Jurkat, Clone E6-1 (cell line): ENCODE measurements around the gene OR2V1.
"Not testable (repeated sequence)": the region's sequence is repeated elsewhere in the genome, so short reads cannot be mapped to it uniquely, and the experiment has no call there.

ENCODE experiments used
- DNase-seq: peaks from one replicate; pipeline ENCODE4 v3.0.0-alpha.2; 2011; ENCODE audit warnings: low read depth, low spot score
- H3K4me3 ChIP-seq: 2 replicates; pipeline ENCODE4 v1.5.1; 2011; ENCODE audit warnings: mild to moderate bottlenecking, low read length, control low read depth, moderate library complexity

Gene OR2V1

DNA sequence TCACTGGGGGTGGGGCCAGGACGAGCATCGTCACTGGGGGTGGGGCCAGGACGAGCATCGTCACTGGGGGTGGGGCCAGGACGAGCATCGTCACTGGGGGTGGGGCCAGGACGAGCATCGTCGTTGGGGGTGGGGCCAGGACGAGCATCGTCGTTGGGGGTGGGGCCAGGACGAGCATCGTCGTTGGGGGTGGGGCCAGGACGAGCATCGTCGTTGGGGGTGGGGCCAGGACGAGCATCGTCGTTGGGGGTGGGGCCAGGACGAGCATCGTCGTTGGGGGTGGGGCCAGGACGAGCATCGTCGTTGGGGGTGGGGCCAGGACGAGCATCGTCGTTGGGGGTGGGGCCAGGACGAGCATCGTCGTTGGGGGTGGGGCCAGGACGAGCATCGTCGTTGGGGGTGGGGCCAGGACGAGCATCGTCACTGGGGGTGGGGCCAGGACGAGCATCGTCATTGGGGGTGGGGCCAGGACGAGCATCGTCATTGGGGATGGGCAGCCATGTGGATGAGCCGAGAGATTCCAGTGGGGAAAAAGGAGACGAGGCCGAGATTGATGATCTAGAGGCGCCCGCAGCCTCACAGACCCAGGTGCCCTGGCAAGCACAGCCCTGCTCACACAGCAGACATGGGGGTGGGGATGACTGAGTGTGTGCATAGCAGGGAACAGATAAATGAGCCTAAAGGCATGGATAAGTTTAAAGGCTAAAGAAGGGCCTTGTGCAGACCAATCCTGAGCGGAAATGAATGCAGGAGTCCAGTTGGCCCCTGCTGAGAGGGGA is 30.0 kb upstream of the OR2V1 start:
- DNase-seq, result not testable (repeated sequence)
- peak overlapping the region; percentile 47 for H3K4me3 ChIP-seq

DNA sequence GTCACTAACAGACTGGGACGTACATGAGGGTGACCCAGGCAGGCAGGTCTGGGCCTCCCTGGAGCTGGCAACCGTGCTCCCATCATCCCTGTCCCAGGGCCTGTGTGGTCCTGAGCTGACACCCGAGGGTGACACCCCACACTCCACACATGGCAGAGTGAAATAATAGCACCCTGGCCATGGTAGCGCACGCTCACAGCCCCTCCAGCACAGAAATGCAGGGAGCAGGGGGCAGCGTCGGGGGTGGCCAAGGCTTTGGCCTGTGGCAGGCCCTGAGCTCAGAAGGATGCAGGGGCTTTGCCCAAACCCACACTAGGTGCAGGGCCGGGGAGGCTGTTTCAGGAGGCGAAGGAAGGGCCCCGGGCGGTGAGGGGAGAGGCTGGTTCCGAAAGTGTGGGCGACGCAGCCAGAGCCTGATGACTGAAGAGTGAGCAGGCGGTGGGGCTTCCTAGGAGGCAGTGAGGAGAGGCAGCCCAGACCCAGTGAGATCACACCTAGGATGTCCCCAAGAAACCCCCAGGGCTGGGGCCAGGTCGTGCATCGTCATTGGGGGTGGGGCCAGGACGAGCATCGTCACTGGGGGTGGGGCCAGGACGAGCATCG is 29.3 kb upstream of the OR2V1 start:
- peak overlapping the region; percentile 37 for H3K4me3 ChIP-seq
- peak; percentile 44 for DNase-seq

DNA sequence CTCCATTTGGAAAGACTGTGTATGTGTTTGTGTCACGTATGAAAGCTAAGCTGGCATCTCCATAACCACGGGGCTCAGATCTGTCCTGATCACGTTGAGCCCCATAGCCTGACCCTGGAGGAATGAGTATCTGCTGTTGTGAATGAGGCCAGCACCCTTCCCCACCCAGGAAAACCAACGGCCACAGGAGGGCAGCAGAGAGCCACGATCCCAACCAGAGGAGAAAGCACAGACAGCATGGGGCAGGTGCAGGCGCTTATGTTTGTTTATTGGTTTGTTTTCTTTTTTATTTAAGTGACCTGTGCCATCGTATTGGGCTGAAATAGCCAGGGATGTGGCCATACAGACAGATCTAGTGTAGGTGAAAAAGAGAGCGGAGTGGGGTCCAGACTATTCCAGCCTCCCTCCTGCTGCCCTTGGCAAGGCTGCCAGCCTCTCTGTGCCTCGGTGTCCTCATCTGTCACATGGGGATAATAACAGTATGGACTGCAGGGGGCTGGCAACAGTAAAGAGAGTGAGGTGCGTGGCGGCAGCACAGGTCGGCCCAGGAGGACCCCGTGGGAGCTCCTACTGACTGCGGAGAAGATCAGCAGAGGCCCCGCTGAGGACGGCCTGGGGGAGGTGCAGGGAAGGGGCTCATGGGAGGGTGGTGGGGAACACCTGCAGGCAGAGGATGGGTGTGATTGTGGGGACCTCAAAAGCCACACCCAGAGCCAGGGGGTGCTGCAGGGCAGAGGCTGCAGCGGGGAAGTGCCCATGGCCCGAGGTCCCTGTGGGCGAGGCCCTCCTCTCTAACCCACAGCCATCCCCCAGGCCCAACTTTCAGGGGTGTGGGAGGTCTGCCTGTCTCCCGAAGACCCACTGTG is 28.6 kb upstream of the OR2V1 start:
- H3K4me3 ChIP-seq, result no peak overlapping the region
- peak; percentile 72 for DNase-seq

DNA sequence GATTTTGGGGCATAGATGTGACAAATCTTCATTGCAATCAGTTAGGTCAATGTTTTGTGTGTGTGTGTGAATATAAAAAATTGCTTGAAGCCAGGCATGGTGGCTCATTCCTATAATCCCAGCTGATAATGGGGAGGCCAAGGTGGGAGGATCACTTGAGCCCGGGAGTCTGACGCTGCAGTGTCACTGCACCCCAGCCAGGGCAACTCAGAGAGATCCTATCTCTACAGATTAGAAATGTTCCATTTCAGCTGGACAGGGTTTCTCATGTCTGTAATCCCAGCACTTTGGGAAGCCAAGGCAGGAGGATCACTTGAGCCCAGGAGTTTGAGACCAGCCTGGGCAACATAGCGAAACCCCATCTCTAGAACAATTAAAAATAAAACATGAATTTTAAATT is 27.9 kb upstream of the OR2V1 start:
- no peak overlapping the region for H3K4me3 ChIP-seq
- DNase-seq, result no peak

DNA sequence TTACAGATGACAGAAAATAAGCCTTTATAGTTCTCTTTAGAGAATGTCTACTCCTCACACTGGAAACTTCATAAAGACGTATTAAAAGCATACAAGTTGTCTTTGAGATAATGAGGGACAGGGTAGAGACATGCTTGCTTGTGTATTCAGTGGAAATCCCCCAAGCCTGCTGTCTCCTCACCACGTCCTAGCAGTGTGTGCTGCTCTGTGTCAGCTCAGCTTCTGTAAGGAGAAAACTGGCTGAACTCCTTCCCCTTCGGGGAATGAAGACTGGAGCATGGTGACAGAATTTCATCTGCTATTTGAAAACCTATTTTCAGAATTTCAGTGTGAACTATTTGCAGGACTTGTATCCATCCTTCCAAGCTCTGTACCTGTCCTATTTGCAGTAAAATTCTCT is 25.8 kb upstream of the OR2V1 start:
- no peak for DNase-seq
- no peak overlapping the region for H3K4me3 ChIP-seq

DNA sequence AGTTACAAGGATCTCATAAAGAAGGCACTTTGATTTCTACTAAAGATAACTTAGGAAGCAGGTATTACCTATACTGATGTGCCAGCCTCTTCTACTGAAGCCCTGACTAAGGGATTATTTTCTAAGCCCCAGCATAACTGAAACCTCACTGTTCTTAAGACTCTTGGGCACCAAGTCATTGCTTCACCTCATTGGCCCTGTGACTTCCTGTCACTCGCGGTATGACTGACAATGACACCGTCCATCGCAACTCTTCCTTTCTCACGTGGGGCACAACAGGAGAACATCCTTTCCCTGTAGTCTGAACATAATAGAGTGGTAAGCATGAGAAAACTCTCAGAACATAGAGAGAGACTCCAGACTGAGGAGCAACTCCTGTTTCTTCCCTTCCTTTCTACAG is 22.8 kb upstream of the OR2V1 start:
- no peak overlapping the region for H3K4me3 ChIP-seq
- DNase-seq, result no peak

DNA sequence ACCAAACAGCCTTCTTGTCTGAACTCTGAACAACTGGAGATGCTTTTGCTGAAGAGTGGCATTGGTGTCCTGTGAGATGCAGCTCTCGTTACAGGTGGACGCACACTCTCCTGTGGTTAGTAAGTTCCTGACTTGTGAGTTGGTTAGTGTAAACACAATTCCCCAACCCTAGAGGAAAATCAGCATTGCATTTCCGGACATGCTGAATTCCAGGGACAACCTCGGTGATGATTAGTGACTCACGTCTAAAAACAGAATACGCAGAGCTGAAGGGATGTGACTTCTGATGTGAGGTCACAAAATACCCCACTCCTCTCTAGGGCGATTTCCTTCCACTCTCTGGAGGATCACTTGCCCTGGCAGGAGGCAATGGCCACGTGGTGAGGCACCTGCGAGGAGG is 21.4 kb upstream of the OR2V1 start:
- H3K4me3 ChIP-seq, result no peak overlapping the region
- DNase-seq, result no peak

DNA sequence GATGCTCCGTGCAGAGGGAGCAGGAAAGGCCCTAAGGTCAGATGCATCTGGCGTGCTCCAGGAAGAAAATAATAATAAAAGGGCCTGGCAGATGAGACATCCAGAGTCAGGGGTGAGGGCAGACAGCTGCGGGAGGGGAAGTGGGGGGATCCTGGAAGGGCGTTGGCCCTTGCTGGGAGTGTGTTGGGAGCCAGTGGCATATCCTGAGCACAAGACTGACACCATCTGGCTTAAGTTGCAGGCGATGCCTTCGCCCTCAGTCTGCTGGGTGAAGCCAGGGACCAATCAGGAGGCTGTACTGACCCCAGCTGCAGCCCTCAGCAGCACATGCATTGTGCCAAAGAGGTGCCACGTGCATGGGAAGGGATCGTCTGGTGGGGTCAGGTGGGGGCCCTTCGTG is 20.2 kb upstream of the OR2V1 start:
- no peak for DNase-seq
- no peak overlapping the region for H3K4me3 ChIP-seq

DNA sequence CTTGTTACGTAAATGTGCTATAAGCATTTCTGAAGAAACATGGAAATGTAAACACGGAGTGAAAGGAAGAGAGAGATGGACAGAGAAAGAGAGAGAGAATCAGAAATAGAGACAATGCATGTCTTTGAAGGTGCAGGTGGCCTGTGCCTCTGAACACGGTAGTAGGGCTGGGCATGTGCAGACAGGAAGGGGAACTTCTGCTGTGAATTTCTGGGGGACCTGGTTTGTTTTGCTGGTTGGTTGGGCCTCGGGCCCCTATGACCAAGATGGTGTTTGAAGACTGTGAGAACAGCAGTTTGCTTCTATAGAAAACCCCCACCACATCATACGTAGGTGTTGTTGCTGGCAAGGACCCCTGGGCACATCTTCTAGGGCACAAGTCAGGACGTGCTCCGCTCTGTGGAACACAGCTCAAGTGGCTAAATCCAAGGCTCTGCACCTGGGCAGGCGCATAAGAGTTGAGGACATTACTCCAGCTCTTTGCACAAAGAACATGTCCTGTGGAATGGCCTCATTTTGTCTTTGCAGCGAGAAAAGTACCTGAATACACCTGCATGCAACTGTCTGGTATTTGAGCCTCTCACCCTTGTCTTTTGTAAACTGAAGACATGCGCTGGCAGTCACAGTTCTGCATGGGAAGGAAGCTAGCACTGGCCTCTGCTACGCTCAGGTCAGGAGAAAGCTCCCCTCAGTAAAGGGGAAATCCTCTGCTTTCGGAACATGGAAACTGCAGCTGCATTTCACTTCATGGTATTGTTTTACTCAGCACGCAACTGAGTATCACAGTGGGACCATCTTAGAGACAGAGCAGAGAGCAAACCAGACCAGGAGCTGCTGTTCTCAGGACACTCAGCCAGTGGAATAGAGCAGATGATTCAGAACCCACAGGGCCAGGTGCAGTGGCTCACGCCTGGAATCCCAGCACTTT is 19.1 kb upstream of the OR2V1 start:
- DNase-seq, result no peak
- no peak overlapping the region for H3K4me3 ChIP-seq

DNA sequence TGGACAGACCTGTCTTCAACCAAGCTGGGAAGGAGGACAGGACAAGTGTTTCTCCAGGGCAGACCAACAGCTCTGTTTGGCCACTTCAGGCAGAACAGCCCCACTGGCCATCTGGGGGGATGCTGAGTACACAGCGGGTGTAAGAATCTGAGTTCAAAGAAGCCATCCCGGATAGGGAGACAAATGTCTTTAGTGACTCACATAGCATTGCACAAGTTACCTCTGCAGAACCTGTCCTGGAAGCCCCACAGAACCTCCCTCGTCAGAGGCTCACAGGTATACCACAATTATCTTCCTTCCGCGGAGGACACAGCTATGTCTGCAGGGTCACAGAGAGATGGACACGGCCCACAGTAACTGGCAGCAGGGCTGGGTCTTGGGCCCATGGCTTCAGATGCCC is 18.4 kb upstream of the OR2V1 start:
- DNase-seq, result no peak
- H3K4me3 ChIP-seq, result no peak overlapping the region

DNA sequence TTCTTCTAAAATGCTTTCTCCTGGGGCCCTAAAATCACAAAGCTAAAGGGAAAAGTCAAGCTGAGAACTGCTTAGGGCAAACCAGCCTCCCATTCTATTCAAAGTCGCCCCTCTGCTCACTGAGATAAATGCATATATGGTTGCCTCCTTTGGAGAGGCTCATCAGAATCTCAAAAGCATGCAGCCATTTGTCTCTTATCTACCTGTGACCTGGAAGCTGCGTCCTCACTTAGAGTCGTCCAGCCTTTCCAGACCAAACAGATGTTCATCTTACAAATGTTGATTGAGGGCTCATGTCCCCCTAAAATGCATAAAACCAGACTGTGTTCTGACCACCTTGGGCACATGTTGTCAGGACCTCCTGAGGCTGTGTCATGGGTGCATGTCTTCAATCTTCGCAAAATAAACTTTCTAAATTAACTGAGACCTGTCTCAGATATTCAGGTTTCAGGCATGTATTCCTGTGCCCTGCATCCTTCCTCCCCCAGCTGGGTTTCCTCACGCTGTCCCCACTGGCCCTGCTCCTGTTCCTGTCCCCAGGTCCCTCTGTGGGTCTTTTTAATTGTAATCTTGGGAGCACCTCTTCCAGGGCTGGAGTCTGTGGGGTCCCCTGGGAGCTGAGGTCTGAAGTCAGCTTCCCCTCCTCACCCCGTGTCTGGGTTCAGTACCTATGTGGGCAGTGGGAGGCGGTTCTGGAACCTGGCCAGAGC is 16.1 kb upstream of the OR2V1 start, which contains the start of gene OR2V2:
TSS of gene OR2V2 (plus strand) at position 660 of the 710 bp plus-strand sequence. CDS start 7,357 bp downstream, outside the sequence.
- DNase-seq, result not testable (repeated sequence)

DNA sequence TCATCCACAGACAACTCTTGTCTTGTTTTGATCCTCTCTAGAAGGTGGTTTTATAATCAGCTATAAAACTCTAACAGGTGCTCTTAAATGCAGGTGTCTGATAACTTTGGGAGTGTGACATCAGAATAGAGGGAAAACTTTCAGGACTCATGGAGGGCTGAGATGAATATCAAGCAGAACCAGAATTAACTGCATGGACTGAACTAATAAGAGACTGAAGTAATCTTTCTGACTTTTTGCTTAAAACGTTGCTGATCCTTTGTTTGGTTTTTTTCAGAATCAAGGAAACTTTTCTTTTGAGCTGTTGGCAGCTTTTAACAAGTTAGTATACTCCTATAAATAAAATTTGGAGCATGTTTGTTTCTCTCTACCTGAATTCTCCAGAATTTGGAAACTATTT is 14.2 kb upstream of the OR2V1 start:
- no peak for DNase-seq
- H3K4me3 ChIP-seq, result no peak overlapping the region

More for the DNA sequence above, 16.1 kb upstream of the OR2V1 start, which contains the start of gene OR2V2:
- not testable (repeated sequence) for H3K4me3 ChIP-seq

DNA sequence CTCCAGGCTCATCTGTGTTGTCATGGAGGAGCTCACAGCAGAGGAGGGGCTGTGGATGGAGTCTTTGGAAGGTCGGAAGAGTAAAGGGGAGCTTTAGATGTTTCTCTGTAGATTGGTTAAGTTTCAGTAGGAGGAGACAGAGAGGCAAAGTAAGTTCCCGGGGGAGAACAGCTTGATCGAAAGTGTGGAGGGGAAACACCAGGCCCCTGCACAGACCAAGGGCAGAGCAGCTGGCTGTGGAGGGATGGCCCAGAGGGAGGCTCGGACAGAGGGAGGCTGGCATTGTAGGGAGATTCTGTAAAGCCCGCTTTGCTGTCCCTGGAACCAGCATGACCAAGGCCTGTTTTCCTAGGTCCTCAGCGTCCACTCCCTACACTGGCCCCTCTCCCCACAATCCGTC is 11.1 kb upstream of the OR2V1 start:
- DNase-seq, result no peak
- H3K4me3 ChIP-seq, result no peak overlapping the region

DNA sequence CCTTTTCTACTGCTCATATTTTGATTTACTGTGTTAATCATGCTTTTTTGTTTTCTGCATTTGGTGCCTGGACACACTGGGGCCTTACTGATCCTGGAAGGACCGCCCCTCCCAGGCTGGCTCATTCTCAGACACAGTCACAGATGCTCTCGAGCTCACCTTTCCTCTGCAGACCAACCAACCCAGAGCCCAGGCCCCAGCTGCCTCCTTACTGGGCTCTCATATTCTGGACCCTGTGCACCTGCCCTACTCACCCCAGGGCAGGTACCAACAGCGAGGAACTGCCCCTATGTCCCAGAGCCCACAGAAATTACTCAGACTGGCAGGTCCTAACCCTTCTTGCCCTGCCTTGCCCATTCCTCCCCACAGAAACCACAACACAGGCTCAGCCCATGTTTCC is 9.8 kb upstream of the OR2V1 start:
- no peak for DNase-seq
- H3K4me3 ChIP-seq, result no peak overlapping the region

DNA sequence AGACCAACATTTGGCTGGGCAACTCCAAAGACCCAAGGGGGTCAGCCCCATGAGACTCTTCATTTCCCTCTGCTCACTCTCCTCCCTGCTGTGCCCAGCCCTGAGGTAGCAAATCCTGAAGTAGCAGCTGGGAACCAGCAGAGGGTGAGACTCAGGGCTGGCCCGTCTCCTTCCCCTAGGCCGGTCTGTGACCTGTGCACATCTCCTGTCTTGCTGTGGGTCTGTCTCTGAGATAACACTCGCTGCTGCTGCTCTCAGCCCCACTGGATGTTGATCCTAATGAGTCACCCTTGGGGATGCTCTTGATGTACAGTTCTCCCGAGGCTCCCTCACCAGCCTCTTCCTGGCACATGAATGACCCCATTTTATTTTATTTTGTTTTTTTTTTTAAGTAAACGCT is 7.3 kb upstream of the OR2V1 start:
- DNase-seq, result no peak
- no peak overlapping the region for H3K4me3 ChIP-seq

DNA sequence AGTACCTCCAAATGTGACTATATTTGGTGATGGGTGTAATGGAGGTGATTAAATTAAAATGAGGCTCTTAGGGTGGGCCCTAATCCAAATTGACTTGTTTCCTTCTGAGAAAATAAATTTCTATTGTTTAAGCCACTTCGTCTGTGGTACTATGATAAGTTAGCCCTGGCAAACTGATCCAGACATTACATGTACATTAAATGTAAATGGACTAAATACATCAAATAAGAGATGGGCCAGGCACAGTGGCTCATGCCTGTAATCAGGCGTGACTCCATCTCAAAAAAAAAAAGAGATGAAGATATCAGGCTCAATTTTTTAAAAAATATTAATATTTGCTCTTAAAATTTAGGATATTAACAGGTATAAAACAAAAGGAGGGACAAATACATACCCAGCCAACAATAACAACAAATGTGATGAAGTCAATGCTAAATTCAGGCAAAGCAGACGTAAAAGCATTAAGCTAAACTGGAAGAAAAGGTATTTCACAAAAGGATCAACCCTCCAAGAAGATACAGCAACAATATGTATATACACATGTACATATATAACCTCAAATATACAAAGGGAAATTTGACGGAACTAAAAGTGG is 5.5 kb upstream of the OR2V1 start:
- no peak for DNase-seq
- no peak overlapping the region for H3K4me3 ChIP-seq

DNA sequence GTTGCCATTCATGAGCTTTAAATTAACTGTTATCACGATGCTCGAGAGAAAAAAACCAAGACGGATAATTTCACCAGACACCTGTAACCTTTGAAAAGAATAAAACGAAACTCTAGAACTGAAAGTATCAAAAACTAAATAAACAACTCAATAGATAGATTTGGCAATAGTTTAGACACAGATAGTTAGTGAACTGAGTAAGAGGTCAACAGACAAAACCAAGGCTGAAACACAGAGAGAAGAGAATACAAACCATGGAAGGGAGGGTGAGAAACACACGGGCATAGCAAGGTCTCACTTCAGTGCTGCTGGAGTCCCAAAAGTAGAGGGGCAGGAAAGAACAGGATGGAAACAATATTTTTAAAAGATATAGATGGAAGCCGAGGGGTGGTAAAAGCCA is 3.3 kb upstream of the OR2V1 start:
- DNase-seq, result no peak

DNA sequence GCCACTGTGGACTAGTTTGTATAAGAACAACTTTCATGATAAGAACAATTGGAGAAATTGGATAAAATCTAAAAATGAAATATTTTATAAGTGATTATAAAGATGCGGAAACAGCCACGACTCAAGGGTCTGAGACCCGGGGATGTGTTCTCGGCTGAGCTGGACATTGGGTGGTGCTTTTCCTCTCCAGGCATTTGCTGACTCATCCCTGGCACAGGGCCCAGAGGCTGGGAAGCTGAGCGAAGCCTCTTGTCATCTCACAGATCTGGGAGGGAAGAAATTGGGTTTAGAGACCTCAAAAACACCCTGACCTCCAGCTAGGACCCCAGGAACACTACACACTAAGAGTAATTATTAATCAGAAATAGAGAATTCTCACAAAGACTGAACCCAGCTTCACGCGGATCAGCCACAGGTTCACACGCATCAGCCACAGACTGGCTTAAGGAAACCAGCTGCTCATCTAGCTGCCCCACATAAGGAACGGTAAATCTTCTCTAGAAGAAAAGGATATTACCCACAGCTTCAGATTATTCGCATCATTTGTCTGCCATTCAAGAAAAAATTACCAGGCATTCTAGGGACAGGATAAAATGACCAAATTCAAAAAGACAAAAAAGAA is 2.8 kb upstream of the OR2V1 start:
- H3K4me3 ChIP-seq, result no peak overlapping the region
- no peak for DNase-seq

More for the DNA sequence above, 3.3 kb upstream of the OR2V1 start:
- no peak overlapping the region for H3K4me3 ChIP-seq
